Thoracic aorta (tissue), 2 donors: ENCODE measurements around the gene NFXL1. TPM values are rescaled to one million over a fixed set of nuclear protein-coding genes. Genes with fewer than 3 reads are reported as not detected.

Experiments used
- ATAC-seq: fragments of 150-250 bp; one replicate; pipeline ENCODE4 v1.8.0; 2017; ENCODE audit warnings: low read depth; ENCODE audit not compliant: insufficient number of reproducible peaks, low FRiP score
- DNase-seq: peaks from one replicate; pipeline ENCODE4 v3.0.0-alpha.2; 2020; ENCODE audit warnings: low spot score
- H3K27ac ChIP-seq, 2 donors: fragments of 200-600 bp; sonication (generic); 1 replicate in 1 of 2; 2 replicates in 1 of 2; pipeline ENCODE4 v1.5.1; 2016; ENCODE audit warnings: mild to moderate bottlenecking in 2 of 2, moderate library complexity in 2 of 2
- H3K27me3 ChIP-seq: fragments of 200-600 bp; sonication (generic); replicated peaks from 2 replicates; pipeline ENCODE4 v1.6.0; 2016; ENCODE audit warnings: mild to moderate bottlenecking; ENCODE audit not compliant: insufficient read depth
- H3K36me3 ChIP-seq: fragments of 200-600 bp; sonication (generic); one replicate; pipeline ENCODE4 v1.5.1; 2016
- H3K4me1 ChIP-seq, 2 donors: fragments of 200-600 bp; sonication (generic); 1 replicate in 1 of 2; 2 replicates in 1 of 2; pipeline versions ENCODE4 v1.5.1 to v1.6.0; 2016; ENCODE audit warnings: low read depth in 2 of 2, mild to moderate bottlenecking in 1 of 2; ENCODE audit not compliant: control insufficient read depth in 1 of 2
- H3K4me3 ChIP-seq: fragments of 200-600 bp; sonication (generic); 2 replicates; pipeline ENCODE4 v1.5.1; 2016; ENCODE audit warnings: mild to moderate bottlenecking
- H3K9me3 ChIP-seq: fragments of 200-600 bp; sonication (generic); 2 replicates; pipeline ENCODE4 v1.5.1; 2016
- CTCF ChIP-seq: fragments of 200-600 bp; sonication (generic); IDR thresholded peaks from one replicate; pipeline ENCODE4 v1.5.1; 2019; ENCODE audit warnings: antibody characterized with exemption
- total RNA-seq, 2 donors: library from RNA; depleted of rRNA; stranded (reverse); fragments of >200 nt; gene quantifications; one replicate each; pipeline versions ENCODE4 v1.1.0 to v1.2.3, GENCODE V29; 2016

NFXL1 gene
- total RNA-seq, 2 donors from 2014 or later = 5.6 to 13.1 TPM

GRCh38 chr4:47855350-47855749 is 59.0 kb downstream of the NFXL1 start:
- Histone ChIP-seq H3K9me3 (no peaks in the 10 kb centered on the region), H3K4me3 (no peak overlapping the region), H3K27me3 (no peaks in the 10 kb centered on the region), H3K27ac (no peak overlapping the region), H3K4me1 (peaks cover 0 to 8% of the 10 kb centered on the region in 2 donors), H3K36me3 (no peaks in the 10 kb centered on the region)
- ATAC-seq (no peak), DNase-seq (no peak)
- no peak for TF ChIP-seq CTCF

DNA sequence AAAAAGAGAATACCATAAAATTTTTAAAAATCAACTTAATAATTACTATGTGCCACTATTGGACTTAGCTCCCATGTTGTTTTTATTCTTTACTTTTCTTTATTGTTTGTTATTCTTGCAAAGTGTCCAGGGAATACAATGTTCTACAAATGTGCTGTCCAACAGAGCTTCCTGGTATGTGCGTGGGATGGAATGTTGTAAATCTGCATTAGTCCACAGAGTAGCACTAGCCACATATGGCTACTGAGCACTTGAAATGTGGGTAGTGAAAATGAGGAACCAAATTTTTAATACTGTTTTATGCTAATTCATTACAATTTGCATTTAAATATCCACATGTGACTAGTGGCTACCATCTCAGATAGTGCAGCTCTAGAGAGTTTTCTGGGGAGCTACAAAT is 62.2 kb downstream of the NFXL1 start:
- Histone ChIP-seq H3K36me3 (no peaks in the 10 kb centered on the region), H3K27me3 (no peaks in the 10 kb centered on the region), H3K4me1 (peaks cover 0 to 8% of the 10 kb centered on the region in 2 donors), H3K4me3 (no peak overlapping the region), H3K27ac (no peak overlapping the region), H3K9me3 (no peaks in the 10 kb centered on the region)
- ATAC-seq (no peak), DNase-seq (no peak)
- TF ChIP-seq CTCF = no peak

GRCh38 chr4:47849466-47849865 is 64.9 kb downstream of the NFXL1 start:
- no peak overlapping the region for H3K27ac ChIP-seq
- no peak overlapping the region for H3K4me3 ChIP-seq
- peaks cover 0 to 8% of the 10 kb centered on the region in 2 donors for H3K4me1 ChIP-seq
- no peaks in the 10 kb centered on the region for H3K27me3 ChIP-seq
- no peak for DNase-seq
- no peak for ATAC-seq
- no peaks in the 10 kb centered on the region for H3K9me3 ChIP-seq
- no peak for TF ChIP-seq CTCF
- peaks cover 2% of the 10 kb centered on the region for H3K36me3 ChIP-seq

DNA sequence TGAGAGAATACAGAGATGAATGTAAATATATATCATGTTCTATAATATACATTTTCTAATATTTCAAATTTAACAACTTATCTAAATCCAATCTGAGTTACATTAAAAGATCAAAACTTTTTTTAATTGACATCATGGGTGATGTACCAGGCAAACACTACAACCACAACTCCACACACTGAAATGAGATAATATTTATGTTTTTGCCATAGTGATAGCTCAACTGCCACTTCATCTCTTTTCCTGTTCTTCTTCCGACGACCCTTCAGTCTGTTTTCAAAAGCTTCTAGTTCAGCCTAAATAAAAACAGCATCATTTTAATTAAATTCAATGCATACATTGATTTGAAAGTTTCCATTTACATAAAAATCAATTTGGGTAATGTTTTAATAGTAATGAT is 66.3 kb downstream of the NFXL1 start:
- TF ChIP-seq CTCF = no peak
- H3K27ac ChIP-seq = no peak overlapping the region
- peaks cover 5% of the 10 kb centered on the region for H3K36me3 ChIP-seq
- H3K4me1 ChIP-seq = peaks cover 0 to 8% of the 10 kb centered on the region in 2 donors
- DNase-seq (no peak), ATAC-seq (no peak)
- no peaks in the 10 kb centered on the region for H3K9me3 ChIP-seq
- no peak overlapping the region for H3K4me3 ChIP-seq
- no peaks in the 10 kb centered on the region for H3K27me3 ChIP-seq

GRCh38 chr4:47842985-47843384 is 71.4 kb downstream of the NFXL1 start:
- peaks cover 5% of the 10 kb centered on the region for H3K36me3 ChIP-seq
- H3K9me3 ChIP-seq = no peaks in the 10 kb centered on the region
- no peaks in the 10 kb centered on the region for H3K27me3 ChIP-seq
- H3K4me3 ChIP-seq = no peak overlapping the region
- no peak for DNase-seq
- no peak overlapping the region for H3K27ac ChIP-seq
- H3K4me1 ChIP-seq = peaks cover 0 to 4% of the 10 kb centered on the region in 2 donors
- no peak for ATAC-seq
- no peak for TF ChIP-seq CTCF
